Colonic mucosa (tissue), 4 donors: ENCODE results near the gene PLTP. TPM values are rescaled to one million over a fixed set of nuclear protein-coding genes. Genes with fewer than 3 reads are reported as not detected.

Experiments used
- DNase-seq: peaks from one replicate; pipeline ENCODE4 v3.0.0-alpha.2; 2020
- H3K27ac ChIP-seq: fragments of 200-600 bp; one replicate; pipeline ENCODE4 v1.8.0; 2021
- H3K27me3 ChIP-seq: fragments of 200-600 bp; one replicate; pipeline ENCODE4 v1.8.0; 2021
- H3K36me3 ChIP-seq: fragments of 200-600 bp; one replicate; pipeline ENCODE4 v1.8.0; 2021
- H3K4me1 ChIP-seq: fragments of 200-600 bp; one replicate; pipeline ENCODE4 v1.8.0; 2021; ENCODE audit warnings: mild to moderate bottlenecking
- H3K4me3 ChIP-seq: fragments of 200-600 bp; one replicate; pipeline ENCODE4 v1.8.0; 2021
- H3K9ac ChIP-seq, 2 donors: one replicate each; pipeline ENCODE4 v1.7.0; 2013; ENCODE audit warnings: control low read depth in 2 of 2, low read depth in 2 of 2, low read length in 2 of 2
- H3K9me3 ChIP-seq: fragments of 200-600 bp; one replicate; pipeline ENCODE4 v1.8.0; 2021
- CTCF ChIP-seq: fragments of 200-600 bp; IDR thresholded peaks from one replicate; pipeline ENCODE4 v1.8.0; 2022; ENCODE audit warnings: antibody characterized with exemption, mild to moderate bottlenecking
- intact Hi-C: fragments of 100-400 bp; cut with DNase I; formaldehyde crosslinking; loops from one replicate; pipeline ENCODE4 v1.14.1; 2022
- total RNA-seq, 2 donors: library from RNA; stranded (reverse); fragmentation: NEBNext Ultra II Directional in 1 of 2; extraction: Animal tissue kit (Norgen Biotek cat#: 25700) in 1 of 2; gene quantifications; one replicate each; pipeline ENCODE4 v1.2.1, GENCODE V29; 2021
- donor health status: healthy.
- donor health status: DM: no; HTN: no; CAD: no.
- donor health status: DM: no; HTN: no; CAD: no.

PLTP gene
- total RNA-seq, 2 donors from 2014 or later = 17.4 to 36.2 TPM

- no peak for DNase-seq
These were observed 61.0 kb downstream of the PLTP start for GRCh38 chr20:45850926-45851325.

GRCh38 chr20:45850238-45850637, 61.7 kb downstream of the PLTP start:
- no peak for DNase-seq
- Histone ChIP-seq H3K9me3 (no peaks in the 10 kb centered on the region), H3K4me3 (no peak overlapping the region), H3K4me1 (no peaks in the 10 kb centered on the region), H3K27me3 (no peaks in the 10 kb centered on the region), H3K36me3 (peaks cover 3% of the 10 kb centered on the region), H3K27ac (no peak overlapping the region), H3K9ac (no peak overlapping the region)
- intact Hi-C loops = no loop called here
- TF ChIP-seq CTCF = no peak

More at GRCh38 chr20:45850926-45851325, 61.0 kb downstream of the PLTP start:
- intact Hi-C loops = no loop called here
- Histone ChIP-seq H3K36me3 (peaks cover 2% of the 10 kb centered on the region), H3K27me3 (no peaks in the 10 kb centered on the region), H3K4me3 (no peak overlapping the region), H3K4me1 (peaks cover under 1% of the 10 kb centered on the region), H3K9me3 (no peaks in the 10 kb centered on the region), H3K9ac (no peak overlapping the region), H3K27ac (no peak overlapping the region)
- no peak for TF ChIP-seq CTCF

- Histone ChIP-seq H3K36me3 (peaks cover 3% of the 10 kb centered on the region), H3K27me3 (no peaks in the 10 kb centered on the region), H3K9ac (no peak overlapping the region), H3K4me3 (no peak overlapping the region), H3K27ac (no peak overlapping the region), H3K4me1 (no peaks in the 10 kb centered on the region), H3K9me3 (no peaks in the 10 kb centered on the region)
- no peak for DNase-seq
- TF ChIP-seq CTCF = no peak
- intact Hi-C loops = no loop called here
These were observed 62.9 kb downstream of the PLTP start for GRCh38 chr20:45848969-45849582.

Other genes starting within 250 kb of the PLTP start
- gene WFDC11, start 241.9 kb downstream of the PLTP start, total RNA-seq = not detected
- gene WFDC13, start 210.1 kb downstream of the PLTP start, total RNA-seq = not detected
- not detected for gene WFDC10B, start 207.1 kb downstream of the PLTP start, total RNA-seq
- not detected for gene SPINT4, start 189.8 kb downstream of the PLTP start, total RNA-seq
- 10 to 100 TPM in 1 of 2 donors, 1 to 10 TPM in 1; 2.5 to 15.6 TPM for gene WFDC3, start 120.3 kb downstream of the PLTP start, total RNA-seq
- gene DNTTIP1, start 120.2 kb downstream of the PLTP start, total RNA-seq = 10 to 100 TPM; 41.5 to 96.5 TPM
- 100 to 1,000 TPM in 1 of 2 donors, 10 to 100 TPM in 1; 23.7 to 117 TPM for gene UBE2C, start 99.5 kb downstream of the PLTP start, total RNA-seq
- 1 to 10 TPM; 2.9 to 3.8 TPM for gene TNNC2, start 84.8 kb downstream of the PLTP start, total RNA-seq
- gene SNX21, start 78.4 kb downstream of the PLTP start, total RNA-seq = 10 to 100 TPM; 11.2 to 12.6 TPM
- gene ACOT8, start 54.8 kb downstream of the PLTP start, total RNA-seq = 10 to 100 TPM; 49.8 to 58.5 TPM
- 1 to 10 TPM; 4.6 to 5.2 TPM for gene ZSWIM3, start 54.5 kb downstream of the PLTP start, total RNA-seq
- 10 to 100 TPM; 13.3 to 13.4 TPM for gene ZSWIM1, start 30.9 kb downstream of the PLTP start, total RNA-seq
- 1 to 10 TPM; 1.5 TPM for gene SPATA25, start 24.5 kb downstream of the PLTP start, total RNA-seq
- 1 to 10 TPM; 3.5 to 4.0 TPM for gene NEURL2, start 20.9 kb downstream of the PLTP start, total RNA-seq
- 100 to 1,000 TPM; 273 to 366 TPM for gene CTSA, start 20.8 kb downstream of the PLTP start, total RNA-seq
- gene PCIF1, start 22.5 kb upstream of the PLTP start, total RNA-seq = 10 to 100 TPM; 28.9 to 33.6 TPM
- 10 to 100 TPM; 11.3 to 22.1 TPM for gene ZNF335, start 60.0 kb upstream of the PLTP start, total RNA-seq
- 1 to 10 TPM; 1.3 to 4.0 TPM for gene MMP9, start 96.8 kb upstream of the PLTP start, total RNA-seq
- under 1 TPM in 1 of 2 donors, not detected in 1; 0.96 TPM for gene SLC12A5, start 117.1 kb upstream of the PLTP start, total RNA-seq
- 10 to 100 TPM; 20.4 to 32.1 TPM for gene NCOA5, start 177.8 kb upstream of the PLTP start, total RNA-seq
- 1 to 10 TPM; 2.8 to 4.4 TPM for gene CD40, start 206.2 kb upstream of the PLTP start, total RNA-seq